ENCODE results near the gene VHLL.

- TF ChIP-seq, protein P1, sequence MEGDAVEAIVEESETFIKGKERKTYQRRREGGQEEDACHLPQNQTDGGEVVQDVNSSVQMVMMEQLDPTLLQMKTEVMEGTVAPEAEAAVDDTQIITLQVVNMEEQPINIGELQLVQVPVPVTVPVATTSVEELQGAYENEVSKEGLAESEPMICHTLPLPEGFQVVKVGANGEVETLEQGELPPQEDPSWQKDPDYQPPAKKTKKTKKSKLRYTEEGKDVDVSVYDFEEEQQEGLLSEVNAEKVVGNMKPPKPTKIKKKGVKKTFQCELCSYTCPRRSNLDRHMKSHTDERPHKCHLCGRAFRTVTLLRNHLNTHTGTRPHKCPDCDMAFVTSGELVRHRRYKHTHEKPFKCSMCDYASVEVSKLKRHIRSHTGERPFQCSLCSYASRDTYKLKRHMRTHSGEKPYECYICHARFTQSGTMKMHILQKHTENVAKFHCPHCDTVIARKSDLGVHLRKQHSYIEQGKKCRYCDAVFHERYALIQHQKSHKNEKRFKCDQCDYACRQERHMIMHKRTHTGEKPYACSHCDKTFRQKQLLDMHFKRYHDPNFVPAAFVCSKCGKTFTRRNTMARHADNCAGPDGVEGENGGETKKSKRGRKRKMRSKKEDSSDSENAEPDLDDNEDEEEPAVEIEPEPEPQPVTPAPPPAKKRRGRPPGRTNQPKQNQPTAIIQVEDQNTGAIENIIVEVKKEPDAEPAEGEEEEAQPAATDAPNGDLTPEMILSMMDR (IDR thresholded peaks at IDR 0.05), result no peak
- no peak for TF ChIP-seq POLR2A (IDR thresholded peaks at IDR 0.05)
Observed at GRCh38 chr1:156289857-156290256, 9.2 kb downstream of the VHLL start.

Data from esophagus squamous epithelium (tissue), 4 donors.